Activated CD8-positive, alpha-beta memory T cell treated with anti-CD3 and anti-CD28 coated beads, Interleukin-2, amount 50 U/mL, for 48 hours (primary cell): ENCODE measurements around the gene SNX25.

ENCODE experiments used
- DNase-seq: peaks from one replicate; pipeline ENCODE4 v3.0.0-alpha.2; 2020

Gene SNX25

GRCh38 chr4:185270037-185270436 lies 60.6 kb downstream of the SNX25 start:
- no peak for DNase-seq

- no peak for DNase-seq
These were observed 61.5 kb downstream of the SNX25 start for GRCh38 chr4:185270885-185271284.

- DNase-seq, result no peak
These were observed 62.8 kb downstream of the SNX25 start for GRCh38 chr4:185272245-185272644.

- DNase-seq, result no peak
These were observed 66.1 kb downstream of the SNX25 start for GRCh38 chr4:185275501-185275900.

- DNase-seq, result no peak
These were observed 66.6 kb downstream of the SNX25 start for GRCh38 chr4:185276036-185276435.

- DNase-seq, result no peak
These were observed 69.3 kb downstream of the SNX25 start for GRCh38 chr4:185278716-185279115.

- DNase-seq, result no peak
These were observed 71.2 kb downstream of the SNX25 start for GRCh38 chr4:185280608-185281007.

DNA sequence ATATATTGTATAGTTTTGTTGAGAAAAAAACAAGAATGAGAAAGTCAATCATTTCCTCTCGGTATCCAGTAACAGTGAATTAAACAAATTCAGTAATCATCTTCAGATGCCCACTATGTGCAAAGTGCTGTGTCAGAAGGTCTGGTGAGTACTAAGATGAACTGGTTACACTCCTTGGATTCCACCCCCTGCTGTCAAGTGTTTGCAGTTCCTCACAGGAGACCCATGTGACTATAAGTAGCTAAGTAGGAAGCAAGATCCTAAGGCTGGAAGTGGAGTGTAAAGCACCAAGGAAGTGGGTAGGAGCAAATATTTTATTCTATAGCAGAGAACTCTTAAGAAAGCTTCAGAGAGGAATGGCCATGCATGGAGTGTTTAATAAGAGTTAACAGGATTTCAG lies 73.6 kb downstream of the SNX25 start:
- DNase-seq, result no peak

DNA sequence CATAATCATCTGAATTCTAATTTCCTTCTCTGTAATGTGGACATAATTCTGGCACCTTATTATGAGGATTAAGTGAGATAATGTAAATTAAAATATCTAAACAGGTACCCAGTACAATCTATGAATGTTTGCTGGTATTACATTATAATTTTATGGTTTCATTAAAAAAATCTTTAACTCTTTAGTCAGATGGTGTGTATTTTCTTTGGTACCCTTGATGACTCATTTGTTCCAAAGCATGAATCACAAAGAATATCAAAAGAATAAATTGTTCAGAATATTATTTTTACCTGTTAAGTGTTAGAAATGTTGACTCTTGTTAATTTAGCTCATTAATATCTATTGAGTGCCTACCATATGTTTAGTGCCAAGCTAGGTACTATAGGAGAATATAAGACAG lies 74.3 kb downstream of the SNX25 start:
- DNase-seq, result no peak

GRCh38 chr4:185285632-185286393 lies 76.4 kb downstream of the SNX25 start:
- DNase-seq, result no peak

GRCh38 chr4:185286571-185286970 lies 77.2 kb downstream of the SNX25 start:
- no peak for DNase-seq

DNA sequence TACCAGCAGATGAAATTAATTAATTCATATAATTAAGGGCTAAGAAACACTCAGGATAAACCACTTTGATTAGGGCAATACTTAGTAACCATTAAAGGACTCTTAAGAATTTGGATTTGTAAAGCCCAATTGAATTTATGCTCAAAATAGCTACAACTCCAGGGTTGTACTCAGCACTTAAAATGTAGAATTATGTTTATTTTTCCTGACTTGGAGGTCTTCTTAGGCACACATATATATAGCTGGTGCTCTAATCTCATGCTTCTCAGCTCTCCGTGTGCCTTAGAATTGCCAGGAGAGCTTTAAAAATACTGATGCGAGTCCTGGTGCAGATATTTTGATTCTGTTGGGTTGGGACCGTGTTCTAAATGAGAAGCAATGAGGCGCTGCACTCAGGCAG lies 77.6 kb downstream of the SNX25 start:
- DNase-seq, result no peak

GRCh38 chr4:185290018-185290607 lies 80.7 kb downstream of the SNX25 start:
- no peak for DNase-seq

- DNase-seq, result no peak
These were observed 81.3 kb downstream of the SNX25 start for GRCh38 chr4:185290656-185291055.

- no peak for DNase-seq
These were observed 83.8 kb downstream of the SNX25 start for GRCh38 chr4:185293202-185293601.

- no peak for DNase-seq
These were observed 87.5 kb downstream of the SNX25 start for GRCh38 chr4:185296665-185297460.

GRCh38 chr4:185298728-185299430 lies 89.5 kb downstream of the SNX25 start:
- DNase-seq, result no peak

GRCh38 chr4:185304541-185304940 lies 95.1 kb downstream of the SNX25 start:
- DNase-seq, result no peak

- no peak for DNase-seq
These were observed 95.7 kb downstream of the SNX25 start for GRCh38 chr4:185304944-185305690.

DNA sequence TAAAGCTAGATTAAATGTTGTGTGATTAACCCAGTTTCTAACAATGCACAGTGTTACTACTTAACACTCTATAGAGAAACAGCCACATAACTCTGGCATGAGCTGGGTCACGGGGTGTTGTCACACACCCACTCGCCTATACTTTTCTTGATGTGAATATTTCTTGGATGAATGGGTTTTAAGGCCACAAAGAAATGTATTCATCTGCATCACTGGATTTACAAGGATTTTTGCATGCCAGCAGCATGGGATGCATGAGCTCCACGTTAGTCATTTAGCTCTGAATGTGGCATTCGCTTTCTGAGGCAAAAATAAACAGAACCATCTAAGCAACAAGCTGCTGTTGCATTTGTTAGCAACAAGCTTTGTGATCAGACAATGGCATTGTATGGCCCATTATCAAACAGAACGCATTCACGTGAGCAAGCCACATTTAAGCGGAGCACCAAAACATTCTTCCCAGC lies 96.6 kb downstream of the SNX25 start:
- no peak for DNase-seq

DNA sequence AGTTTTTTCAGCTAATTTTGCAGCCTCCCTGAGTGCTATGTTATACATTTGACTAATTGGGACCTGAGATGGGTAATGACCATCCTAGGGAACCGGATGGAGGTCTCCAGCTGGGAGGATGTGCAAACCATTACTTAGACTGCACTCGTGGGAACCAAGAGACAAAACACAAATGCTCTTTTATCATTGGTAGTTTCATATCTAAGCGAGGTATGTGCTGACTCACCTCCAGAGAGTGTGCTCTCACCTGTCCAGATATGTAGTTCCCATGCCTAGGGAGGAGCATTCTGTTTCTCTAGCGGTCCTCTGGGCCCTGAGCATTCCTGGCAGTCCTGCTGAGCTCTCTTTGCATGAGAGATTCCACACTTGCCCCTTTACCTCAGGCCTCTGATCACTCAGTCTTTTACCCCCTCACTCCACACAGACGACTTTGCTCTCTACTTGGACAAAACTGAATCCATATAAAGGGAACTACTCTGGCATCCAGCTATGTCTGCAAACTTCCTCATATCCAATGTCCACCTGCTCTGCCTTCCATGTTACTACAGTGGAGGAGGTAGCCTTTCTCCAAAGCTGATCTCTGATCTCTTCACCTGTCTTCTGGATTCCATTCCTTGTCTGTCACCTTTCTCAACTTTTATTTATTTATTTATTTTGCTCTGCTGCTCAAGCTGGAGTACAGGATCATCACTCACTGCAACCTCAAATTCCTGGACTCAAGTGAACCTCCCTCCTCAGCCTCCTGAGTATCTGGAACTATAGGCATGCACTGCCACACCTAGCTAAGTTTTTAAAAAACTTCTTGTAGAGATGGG lies 97.9 kb downstream of the SNX25 start:
- DNase-seq, result no peak

- DNase-seq, result no peak
These were observed 100.4 kb downstream of the SNX25 start for GRCh38 chr4:185309770-185310169.
